Measurements from ENCODE around the gene WSCD1.

WSCD1 gene

GRCh38 chr17:6073620-6074019 is 3.4 kb downstream of the WSCD1 start:
- no peaks in the 10 kb centered on the region for H3K9me3 ChIP-seq (replicated peaks in 1 of 2; ENCODE audit: control insufficient read depth in 2 of 2, insufficient read depth in 1 of 2, low read depth in 1 of 2, low read length in 2 of 2)
- no peak overlapping the region for H3K27ac ChIP-seq (replicated peaks; ENCODE audit: low read length)
- H2AFZ ChIP-seq (ENCODE audit: low read length) = no peak overlapping the region
- no peak overlapping the region for H4K91ac ChIP-seq (ENCODE audit: low read depth, low read length, poor library complexity)
- H3K79me1 ChIP-seq (ENCODE audit: low read depth, low read length) = peaks cover 2% of the 10 kb centered on the region
- no peak overlapping the region for H3K9ac ChIP-seq (ENCODE audit: low read depth, low read length, poor library complexity)
- no peak overlapping the region for H3K18ac ChIP-seq (ENCODE audit: low read length)
- H3K4ac ChIP-seq (ENCODE audit: low read length) = no peak overlapping the region
- H4K8ac ChIP-seq (ENCODE audit: low read depth, low read length) = no peak overlapping the region
- H3K36me3 ChIP-seq (replicated peaks in 1 of 2; ENCODE audit: control insufficient read depth in 2 of 2, insufficient read depth in 2 of 2, low read length in 2 of 2) = peaks cover 2 to 14% of the 10 kb centered on the region in 2 donors
- H2BK12ac ChIP-seq (ENCODE audit: low read length) = no peak overlapping the region
- DNase-seq (ENCODE audit: low spot score) = no peak
- no peak overlapping the region for H3K23ac ChIP-seq (ENCODE audit: low read depth, low read length, poor library complexity)
- H3K27me3 ChIP-seq (ENCODE audit: control insufficient read depth in 3 of 3, insufficient read depth in 3 of 3, low read depth in 1 of 3, low read length in 3 of 3) = peaks cover 0 to 10% (median 0%) of the 10 kb centered on the region in 3 experiments
- H2BK15ac ChIP-seq (ENCODE audit: low read length) = no peak overlapping the region
- H3K4me3 ChIP-seq (ENCODE audit: low read length in 2 of 2) = no peak overlapping the region
- no peak overlapping the region for H3K4me2 ChIP-seq (ENCODE audit: insufficient read depth, low read length, poor library complexity, severe bottlenecking)
- no peak overlapping the region for H3K14ac ChIP-seq (ENCODE audit: low read length)
- WGBS, 2 donors (ENCODE audit: extremely low coverage in 2 of 2, insufficient read length in 2 of 2, insufficient replicate concordance in 1 of 2) = no CpG with 5 or more reads among the region's 7 CpGs
- no peak overlapping the region for H2BK120ac ChIP-seq (ENCODE audit: low read depth, low read length)
- H3K4me1 ChIP-seq (ENCODE audit: control insufficient read depth in 2 of 2, insufficient read depth in 1 of 2, low read depth in 1 of 2, low read length in 2 of 2) = peaks cover 24 to 30% of the 10 kb centered on the region in 2 donors
- H2BK5ac ChIP-seq (ENCODE audit: low read length) = no peak overlapping the region
- no peak overlapping the region for H2AK5ac ChIP-seq (ENCODE audit: low read depth, low read length)

DNA sequence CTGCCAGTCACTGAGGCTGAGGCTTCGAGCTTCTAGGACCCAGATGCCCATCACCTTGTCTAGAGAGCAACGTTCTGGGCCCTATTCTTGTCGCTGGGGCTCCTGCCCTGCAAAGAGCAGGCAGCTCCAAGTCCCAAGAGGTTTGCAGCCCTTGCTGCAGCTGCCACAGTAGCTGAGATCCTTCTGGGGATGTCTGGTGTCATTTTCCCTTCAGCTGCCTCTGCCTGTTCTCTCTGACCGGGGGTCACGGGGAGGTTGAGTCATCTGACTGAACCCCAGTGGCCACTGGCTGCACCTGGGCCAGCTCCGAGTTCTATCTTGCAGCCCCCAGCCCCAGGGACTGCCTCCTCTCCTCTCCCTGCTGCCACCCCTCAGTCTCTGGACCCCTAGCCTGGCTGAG is 4.9 kb downstream of the WSCD1 start:
- WGBS, 2 donors (ENCODE audit: extremely low coverage in 2 of 2, insufficient read length in 2 of 2, insufficient replicate concordance in 1 of 2) = no CpG with 5 or more reads among the region's 6 CpGs
- H2BK120ac ChIP-seq (ENCODE audit: low read depth, low read length) = no peak overlapping the region
- no peak overlapping the region for H3K14ac ChIP-seq (ENCODE audit: low read length)
- H3K79me1 ChIP-seq (ENCODE audit: low read depth, low read length) = peaks cover 3% of the 10 kb centered on the region
- H3K4ac ChIP-seq (ENCODE audit: low read length) = no peak overlapping the region
- H2BK15ac ChIP-seq (ENCODE audit: low read length) = peak overlapping the region; percentile 44
- H2BK12ac ChIP-seq (ENCODE audit: low read length) = no peak overlapping the region
- no peaks in the 10 kb centered on the region for H3K9me3 ChIP-seq (replicated peaks in 1 of 2; ENCODE audit: control insufficient read depth in 2 of 2, insufficient read depth in 1 of 2, low read depth in 1 of 2, low read length in 2 of 2)
- H3K4me1 ChIP-seq (ENCODE audit: control insufficient read depth in 2 of 2, insufficient read depth in 1 of 2, low read depth in 1 of 2, low read length in 2 of 2) = peaks cover 18 to 32% of the 10 kb centered on the region in 2 donors
- H3K23ac ChIP-seq (ENCODE audit: low read depth, low read length, poor library complexity) = no peak overlapping the region
- no peak for DNase-seq (ENCODE audit: low spot score)
- H3K27ac ChIP-seq (replicated peaks; ENCODE audit: low read length) = no peak overlapping the region
- H3K4me2 ChIP-seq (ENCODE audit: insufficient read depth, low read length, poor library complexity, severe bottlenecking) = no peak overlapping the region
- H4K91ac ChIP-seq (ENCODE audit: low read depth, low read length, poor library complexity) = no peak overlapping the region
- H3K36me3 ChIP-seq (replicated peaks in 1 of 2; ENCODE audit: control insufficient read depth in 2 of 2, insufficient read depth in 2 of 2, low read length in 2 of 2) = peaks cover 2 to 20% of the 10 kb centered on the region in 2 donors
- no peak overlapping the region for H2AFZ ChIP-seq (ENCODE audit: low read length)
- peak overlapping the region; percentile 57 for H3K18ac ChIP-seq (ENCODE audit: low read length)
- no peak overlapping the region for H3K9ac ChIP-seq (ENCODE audit: low read depth, low read length, poor library complexity)
- H2AK5ac ChIP-seq (ENCODE audit: low read depth, low read length) = peak overlapping the region; percentile 37
- H2BK5ac ChIP-seq (ENCODE audit: low read length) = peak overlapping the region; percentile 27
- peaks cover 0 to under 1% (median 0%) of the 10 kb centered on the region in 3 experiments for H3K27me3 ChIP-seq (ENCODE audit: control insufficient read depth in 3 of 3, insufficient read depth in 3 of 3, low read depth in 1 of 3, low read length in 3 of 3)
- no peak overlapping the region for H4K8ac ChIP-seq (ENCODE audit: low read depth, low read length)
- H3K4me3 ChIP-seq (ENCODE audit: low read length in 2 of 2) = no peak overlapping the region

DNA sequence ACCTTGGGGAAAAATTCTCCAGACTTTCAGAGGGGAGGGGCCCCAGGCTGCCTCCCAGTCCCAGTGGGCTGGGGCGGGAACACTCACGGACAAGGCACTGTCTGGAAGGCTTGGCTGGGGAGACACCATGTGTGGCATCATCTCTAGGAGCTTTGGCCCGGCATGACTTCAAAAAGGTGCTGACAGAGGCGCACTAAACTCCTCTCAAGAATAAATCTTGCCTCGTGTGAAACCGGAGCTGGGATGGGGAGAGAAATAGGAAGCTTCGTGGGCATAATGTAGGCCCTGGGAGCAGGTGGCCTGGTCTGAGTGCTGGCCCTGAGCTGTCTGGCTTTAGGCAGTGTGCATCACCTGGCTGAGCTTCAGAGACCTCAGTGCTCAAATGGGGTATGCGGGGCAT is 5.7 kb downstream of the WSCD1 start:
- no peak overlapping the region for H3K18ac ChIP-seq (ENCODE audit: low read length)
- H3K4me2 ChIP-seq (ENCODE audit: insufficient read depth, low read length, poor library complexity, severe bottlenecking) = no peak overlapping the region
- no peak overlapping the region for H3K23ac ChIP-seq (ENCODE audit: low read depth, low read length, poor library complexity)
- no peaks in the 10 kb centered on the region for H3K27me3 ChIP-seq (ENCODE audit: control insufficient read depth in 3 of 3, insufficient read depth in 3 of 3, low read depth in 1 of 3, low read length in 3 of 3)
- H4K91ac ChIP-seq (ENCODE audit: low read depth, low read length, poor library complexity) = no peak overlapping the region
- no peak overlapping the region for H3K4ac ChIP-seq (ENCODE audit: low read length)
- no CpG with 5 or more reads among the region's 8 CpGs for WGBS, 2 donors (ENCODE audit: extremely low coverage in 2 of 2, insufficient read length in 2 of 2, insufficient replicate concordance in 1 of 2)
- H2AK5ac ChIP-seq (ENCODE audit: low read depth, low read length) = no peak overlapping the region
- no peak overlapping the region for H2BK12ac ChIP-seq (ENCODE audit: low read length)
- H2BK5ac ChIP-seq (ENCODE audit: low read length) = peak overlapping the region; percentile 27
- H3K9me3 ChIP-seq (replicated peaks in 1 of 2; ENCODE audit: control insufficient read depth in 2 of 2, insufficient read depth in 1 of 2, low read depth in 1 of 2, low read length in 2 of 2) = no peaks in the 10 kb centered on the region
- no peak for DNase-seq (ENCODE audit: low spot score)
- H3K4me3 ChIP-seq (ENCODE audit: low read length in 2 of 2) = no peak overlapping the region
- no peak overlapping the region for H2BK120ac ChIP-seq (ENCODE audit: low read depth, low read length)
- no peak overlapping the region for H3K27ac ChIP-seq (replicated peaks; ENCODE audit: low read length)
- peaks cover 7% of the 10 kb centered on the region for H3K79me1 ChIP-seq (ENCODE audit: low read depth, low read length)
- no peak overlapping the region for H3K14ac ChIP-seq (ENCODE audit: low read length)
- peaks cover 18 to 32% of the 10 kb centered on the region in 2 donors for H3K4me1 ChIP-seq (ENCODE audit: control insufficient read depth in 2 of 2, insufficient read depth in 1 of 2, low read depth in 1 of 2, low read length in 2 of 2)
- H2BK15ac ChIP-seq (ENCODE audit: low read length) = peak overlapping the region; percentile 70
- no peak overlapping the region for H2AFZ ChIP-seq (ENCODE audit: low read length)
- H3K36me3 ChIP-seq (replicated peaks in 1 of 2; ENCODE audit: control insufficient read depth in 2 of 2, insufficient read depth in 2 of 2, low read length in 2 of 2) = peaks cover 3 to 28% of the 10 kb centered on the region in 2 donors
- no peak overlapping the region for H3K9ac ChIP-seq (ENCODE audit: low read depth, low read length, poor library complexity)
- no peak overlapping the region for H4K8ac ChIP-seq (ENCODE audit: low read depth, low read length)

DNA sequence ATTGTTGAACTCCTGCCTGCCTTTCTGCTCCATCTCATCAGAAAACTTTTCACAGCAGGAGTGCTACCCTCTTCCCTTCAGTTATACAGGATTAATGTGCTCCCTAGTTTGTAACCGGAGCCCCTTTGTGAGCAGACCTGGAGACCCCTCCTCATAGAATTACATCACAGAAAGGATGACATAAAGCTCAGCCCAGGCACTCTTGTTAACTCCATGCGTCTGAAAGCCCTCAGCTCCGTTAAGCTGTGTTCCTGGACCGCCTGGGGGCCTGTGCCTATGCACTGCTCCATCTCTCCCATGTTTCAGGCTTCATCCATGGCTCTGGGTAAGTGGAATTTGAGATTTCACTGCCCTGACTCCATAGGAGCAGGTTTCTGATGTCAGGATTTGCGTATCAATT is 7.6 kb downstream of the WSCD1 start:
- no peak overlapping the region for H2BK120ac ChIP-seq (ENCODE audit: low read depth, low read length)
- H3K4me2 ChIP-seq (ENCODE audit: insufficient read depth, low read length, poor library complexity, severe bottlenecking) = no peak overlapping the region
- H3K79me1 ChIP-seq (ENCODE audit: low read depth, low read length) = peaks cover 7% of the 10 kb centered on the region
- peak overlapping the region; percentile 76 for H3K27ac ChIP-seq (replicated peaks; ENCODE audit: low read length)
- no peak overlapping the region for H2BK12ac ChIP-seq (ENCODE audit: low read length)
- no peak overlapping the region for H3K18ac ChIP-seq (ENCODE audit: low read length)
- no peak overlapping the region for H2AK5ac ChIP-seq (ENCODE audit: low read depth, low read length)
- H3K4ac ChIP-seq (ENCODE audit: low read length) = no peak overlapping the region
- peaks cover 6 to 41% of the 10 kb centered on the region in 2 donors for H3K36me3 ChIP-seq (replicated peaks in 1 of 2; ENCODE audit: control insufficient read depth in 2 of 2, insufficient read depth in 2 of 2, low read length in 2 of 2)
- no peak overlapping the region for H3K14ac ChIP-seq (ENCODE audit: low read length)
- no peak overlapping the region for H3K9ac ChIP-seq (ENCODE audit: low read depth, low read length, poor library complexity)
- H3K23ac ChIP-seq (ENCODE audit: low read depth, low read length, poor library complexity) = no peak overlapping the region
- no peaks in the 10 kb centered on the region for H3K27me3 ChIP-seq (ENCODE audit: control insufficient read depth in 3 of 3, insufficient read depth in 3 of 3, low read depth in 1 of 3, low read length in 3 of 3)
- H2BK5ac ChIP-seq (ENCODE audit: low read length) = no peak overlapping the region
- no peaks in the 10 kb centered on the region for H3K9me3 ChIP-seq (replicated peaks in 1 of 2; ENCODE audit: control insufficient read depth in 2 of 2, insufficient read depth in 1 of 2, low read depth in 1 of 2, low read length in 2 of 2)
- H3K4me1 ChIP-seq (ENCODE audit: control insufficient read depth in 2 of 2, insufficient read depth in 1 of 2, low read depth in 1 of 2, low read length in 2 of 2) = peaks cover 9 to 29% of the 10 kb centered on the region in 2 donors
- H2BK15ac ChIP-seq (ENCODE audit: low read length) = no peak overlapping the region
- H4K8ac ChIP-seq (ENCODE audit: low read depth, low read length) = no peak overlapping the region
- no peak overlapping the region for H3K4me3 ChIP-seq (ENCODE audit: low read length in 2 of 2)
- H2AFZ ChIP-seq (ENCODE audit: low read length) = no peak overlapping the region
- DNase-seq (ENCODE audit: low spot score) = peak; percentile 63
- WGBS, 2 donors (ENCODE audit: extremely low coverage in 2 of 2, insufficient read length in 2 of 2, insufficient replicate concordance in 1 of 2) = no CpG with 5 or more reads among the region's 5 CpGs
- H4K91ac ChIP-seq (ENCODE audit: low read depth, low read length, poor library complexity) = no peak overlapping the region

Measured in neuronal stem cell (in vitro differentiated cells).